HG03521 (cell line): ENCODE results near the gene MOCS2.

Source experiments
- ATAC-seq: cut with Tn5 transposase; IDR thresholded peaks from one replicate; pipeline ENCODE4 v1.9.1; 2021; ENCODE audit warnings: mild to moderate bottlenecking, moderate library complexity; ENCODE audit not compliant: unreplicated experiment

The MOCS2 gene

GRCh38 chr5:53095931-53096525 is 13.5 kb downstream of the MOCS2 start:
- peak; percentile 47 for ATAC-seq

DNA sequence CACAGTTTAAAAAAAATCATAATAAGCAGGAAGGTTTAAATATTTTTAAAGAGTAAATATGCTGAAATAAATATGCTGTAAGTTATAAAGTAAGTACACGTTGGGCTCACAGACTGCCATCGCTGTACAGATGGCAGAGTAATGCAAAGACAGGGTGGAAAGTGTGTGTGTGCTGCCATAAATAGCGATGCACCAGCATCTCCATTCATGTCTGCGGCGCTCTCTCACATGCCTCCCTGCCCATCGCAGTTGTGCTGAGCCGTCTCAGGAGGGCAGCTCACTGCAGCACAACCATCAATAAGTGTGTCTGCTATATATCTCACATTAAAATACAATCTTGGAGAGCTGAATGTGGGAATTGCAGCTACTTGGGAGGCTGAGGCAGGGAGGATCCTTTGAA is 14.3 kb downstream of the MOCS2 start:
- ATAC-seq: no peak

DNA sequence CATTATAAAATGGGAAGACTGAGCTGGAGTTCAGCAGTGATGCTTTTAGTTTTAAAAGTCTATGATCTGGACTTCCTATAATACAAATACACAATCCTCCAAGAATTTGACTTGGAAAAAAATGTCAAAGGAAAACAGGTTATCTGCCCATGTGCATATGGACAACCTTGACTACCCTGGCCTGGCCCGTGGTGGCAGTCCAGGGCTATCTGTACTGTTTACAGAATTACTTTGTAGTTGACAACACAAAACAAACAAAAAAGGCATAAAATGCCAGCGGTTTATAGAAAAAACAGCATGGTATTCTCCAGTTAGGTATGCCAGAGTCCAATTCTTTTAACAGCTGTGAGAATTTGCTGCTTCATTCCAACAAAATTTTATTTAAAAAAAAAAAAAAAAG is 17.3 kb downstream of the MOCS2 start:
- ATAC-seq: no peak

GRCh38 chr5:53091289-53091688 is 18.3 kb downstream of the MOCS2 start:
- ATAC-seq: no peak

DNA sequence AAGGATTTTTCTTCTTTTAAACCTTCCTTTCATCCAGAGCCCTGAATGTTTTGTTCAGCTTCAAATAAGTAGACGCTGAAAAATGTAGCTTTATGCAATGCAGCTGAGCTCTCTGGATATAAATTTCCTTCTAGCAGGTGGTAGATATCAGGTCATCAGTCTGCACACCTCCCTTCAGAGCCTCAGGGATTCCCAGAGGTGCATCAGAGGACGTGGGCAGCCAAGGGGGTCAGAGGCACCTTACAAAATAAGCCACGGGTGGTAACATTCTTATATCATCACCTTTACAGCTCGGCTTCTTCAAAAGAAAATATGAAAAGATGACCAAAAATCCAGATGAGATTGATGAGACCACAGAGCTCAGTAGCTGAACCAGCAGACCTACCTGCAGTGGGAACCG is 19.3 kb downstream of the MOCS2 start:
- no peak for ATAC-seq

DNA sequence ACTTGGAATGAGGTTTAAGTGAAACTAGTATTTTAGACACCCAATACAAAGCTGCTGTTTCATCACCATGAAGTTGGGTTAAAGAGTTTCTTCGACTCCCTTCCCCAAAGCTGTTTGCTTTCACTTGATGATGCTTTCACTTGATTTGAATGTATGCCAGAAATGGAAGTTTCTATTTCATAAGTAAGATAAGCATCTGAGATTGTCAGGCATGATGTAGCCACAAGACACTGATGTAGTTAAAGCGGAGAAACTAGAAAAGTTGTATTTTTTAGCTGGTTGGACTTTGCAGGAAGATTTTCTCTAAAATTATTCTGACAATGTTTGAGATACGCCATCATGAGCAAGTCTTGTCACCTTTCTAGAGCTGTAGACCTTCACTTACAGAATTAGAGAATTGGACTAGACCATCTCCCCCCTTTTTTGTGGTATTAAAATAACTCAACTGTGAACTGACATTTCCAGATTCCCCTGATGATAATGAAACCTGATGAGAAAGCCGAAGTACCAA is 20.0 kb downstream of the MOCS2 start:
- ATAC-seq: peak; percentile 41

- no peak for ATAC-seq
Observed at GRCh38 chr5:53087621-53088121, 21.9 kb downstream of the MOCS2 start.

- no peak for ATAC-seq
Observed at GRCh38 chr5:53087171-53087570, 22.4 kb downstream of the MOCS2 start.

GRCh38 chr5:53084546-53085255 is 24.9 kb downstream of the MOCS2 start:
- no peak for ATAC-seq

- no peak for ATAC-seq
Observed at GRCh38 chr5:53083927-53084326, 25.6 kb downstream of the MOCS2 start.

DNA sequence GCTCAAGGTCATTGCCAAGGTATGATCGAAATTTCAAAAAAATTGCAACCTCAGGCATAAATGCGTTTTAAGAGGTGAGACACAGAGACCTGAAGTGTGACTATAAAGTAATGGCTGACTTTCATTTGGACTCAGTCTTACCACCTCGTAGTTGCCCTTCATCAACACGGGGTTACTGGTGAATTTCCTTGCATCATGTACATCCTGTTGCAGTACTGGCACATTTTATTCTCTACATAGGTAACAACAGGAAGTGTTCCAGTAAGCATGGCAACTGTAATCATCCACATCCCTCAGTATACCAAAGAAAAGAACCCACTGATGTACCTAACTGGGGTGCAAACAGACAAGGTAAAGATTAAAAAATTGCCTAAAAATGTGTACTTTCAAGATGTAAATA is 29.3 kb downstream of the MOCS2 start:
- no peak for ATAC-seq

GRCh38 chr5:53076014-53076583 is 33.5 kb downstream of the MOCS2 start:
- no peak for ATAC-seq

DNA sequence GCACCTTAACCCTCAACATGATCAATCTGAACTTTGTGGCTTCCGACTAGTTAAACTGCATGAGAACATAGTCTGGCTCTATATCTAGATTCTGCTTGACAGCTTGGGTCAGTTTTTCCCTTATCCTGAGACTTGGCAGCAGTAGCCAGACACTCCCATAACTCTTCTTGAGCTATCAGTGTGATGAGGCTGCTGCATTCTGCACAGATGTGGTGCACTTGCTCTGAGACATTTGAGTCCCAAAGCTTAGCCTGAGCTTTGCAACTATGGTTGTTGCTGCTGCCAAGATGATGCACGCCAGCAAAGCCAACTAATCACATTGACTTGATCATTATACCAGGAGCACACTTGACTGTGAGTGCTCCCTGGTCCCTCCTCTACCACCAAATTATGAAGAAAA is 36.2 kb downstream of the MOCS2 start:
- no peak for ATAC-seq

DNA sequence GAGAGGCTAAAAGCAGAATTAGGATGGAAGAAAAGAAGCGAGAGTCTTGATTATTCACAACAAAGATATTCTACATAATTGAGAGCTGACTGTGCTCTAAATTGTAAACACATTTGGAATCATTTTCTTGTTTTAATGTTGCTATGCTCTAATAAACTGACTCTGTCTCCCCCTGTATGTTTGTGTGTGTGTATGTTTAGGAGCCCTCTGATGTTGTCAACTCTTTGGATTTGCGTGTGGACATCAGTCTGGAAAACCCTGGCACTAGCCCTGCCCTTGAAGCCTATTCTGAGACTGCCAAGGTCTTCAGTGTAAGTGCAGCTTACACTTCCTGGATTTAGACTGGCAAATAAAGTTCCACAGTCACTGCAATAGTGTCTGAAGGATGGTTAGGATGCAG is 37.8 kb downstream of the MOCS2 start:
- no peak for ATAC-seq

- ATAC-seq: no peak
Observed at GRCh38 chr5:53071298-53071697, 38.3 kb downstream of the MOCS2 start.

GRCh38 chr5:53069626-53070025 is 39.9 kb downstream of the MOCS2 start:
- ATAC-seq: no peak

DNA sequence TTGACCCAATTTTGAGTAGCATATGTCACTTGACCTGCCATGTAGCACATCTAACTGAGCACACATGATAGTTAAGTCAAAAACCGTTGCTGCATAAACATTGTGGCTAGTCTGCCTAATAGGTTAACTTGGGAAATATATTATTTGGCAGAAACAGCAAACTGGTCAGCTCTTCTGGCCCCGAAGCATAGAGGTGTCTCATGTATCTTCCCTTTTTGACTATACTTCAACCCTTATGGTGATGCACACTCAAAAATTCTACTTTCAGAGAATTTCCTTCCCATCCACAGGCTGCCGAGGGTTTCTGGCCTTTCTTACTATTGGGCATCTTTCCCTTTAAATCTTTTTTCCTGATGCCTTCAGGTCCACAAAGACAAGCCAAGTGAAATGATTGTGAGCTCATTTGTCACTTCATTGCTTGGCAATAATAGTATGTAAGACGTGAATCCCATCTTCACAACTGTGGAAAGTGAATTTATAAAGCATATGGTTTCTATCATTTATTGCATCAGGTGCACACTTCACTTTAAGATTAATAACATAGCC is 41.2 kb downstream of the MOCS2 start:
- no peak for ATAC-seq

DNA sequence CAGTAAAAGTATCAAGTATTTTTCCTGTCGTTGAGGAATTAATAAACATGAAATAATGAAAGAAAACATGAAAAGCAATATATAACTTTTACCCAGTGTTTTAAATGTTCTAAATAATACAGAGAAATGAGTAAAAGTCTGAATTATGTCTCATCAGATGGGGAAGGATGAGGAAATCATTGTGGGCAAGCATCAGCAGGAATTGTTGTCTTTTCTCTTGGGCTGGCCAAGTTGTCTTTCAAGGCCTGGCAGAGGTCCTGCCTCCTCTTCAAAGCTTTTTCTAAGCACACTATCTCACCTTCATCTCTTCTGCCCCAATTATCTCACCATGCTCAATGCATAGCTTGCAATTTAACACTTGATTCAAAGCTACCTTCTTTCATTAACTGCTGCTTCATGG is 41.9 kb downstream of the MOCS2 start:
- no peak for ATAC-seq

DNA sequence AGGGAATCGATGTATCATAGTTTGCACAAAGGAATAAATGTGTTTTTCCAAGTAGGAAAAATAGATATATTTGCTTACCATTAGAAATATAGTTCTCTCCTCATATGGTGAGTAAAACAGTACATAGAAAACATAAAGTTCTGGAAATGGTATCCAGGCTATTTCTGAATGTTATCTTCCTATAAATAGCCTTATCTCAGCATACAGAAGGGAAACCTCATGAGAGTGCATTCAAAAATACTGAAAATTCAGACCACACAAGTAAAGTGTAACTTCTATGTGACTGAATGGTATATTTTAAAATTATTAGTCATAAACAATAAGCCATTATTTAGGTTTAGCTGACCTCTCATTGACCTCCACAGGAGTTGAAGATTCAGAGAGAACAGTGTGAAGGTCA is 43.5 kb downstream of the MOCS2 start:
- no peak for ATAC-seq

DNA sequence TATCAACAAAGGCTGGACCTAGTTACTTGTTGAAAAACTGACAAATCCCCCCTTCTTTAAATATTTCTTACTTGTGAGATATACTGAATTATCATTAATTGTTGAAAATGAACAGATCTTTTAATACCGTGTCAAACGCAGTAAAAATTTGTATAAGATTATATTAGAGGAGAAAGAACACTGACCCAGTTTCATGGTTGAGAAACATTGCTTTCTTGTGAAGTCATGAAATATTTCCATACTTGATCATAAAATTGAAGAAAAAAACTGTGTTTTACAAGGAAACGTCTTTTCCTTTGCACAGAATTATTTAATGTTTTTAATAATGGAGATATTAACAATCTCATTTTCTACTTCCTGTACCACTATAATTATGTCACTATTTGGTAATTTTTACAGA is 45.8 kb downstream of the MOCS2 start:
- no peak for ATAC-seq

DNA sequence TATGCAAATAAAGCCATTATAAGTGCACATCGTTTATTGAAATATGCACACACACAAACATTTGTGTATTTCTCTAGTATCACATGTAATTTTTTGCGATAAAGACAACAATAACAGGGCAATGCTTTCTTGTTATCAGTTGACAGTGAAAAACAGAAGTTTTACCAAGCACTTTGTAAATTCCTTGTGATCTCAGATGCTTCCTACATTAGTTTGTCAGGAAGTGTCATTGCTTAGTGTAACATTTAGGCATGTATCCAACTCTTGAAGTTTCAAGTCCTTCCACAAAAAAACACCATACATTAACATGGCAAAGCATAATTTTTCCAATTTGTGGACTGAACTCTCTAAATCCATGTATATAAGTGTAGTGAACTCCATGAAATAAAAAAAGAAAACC is 46.4 kb downstream of the MOCS2 start:
- ATAC-seq: no peak

DNA sequence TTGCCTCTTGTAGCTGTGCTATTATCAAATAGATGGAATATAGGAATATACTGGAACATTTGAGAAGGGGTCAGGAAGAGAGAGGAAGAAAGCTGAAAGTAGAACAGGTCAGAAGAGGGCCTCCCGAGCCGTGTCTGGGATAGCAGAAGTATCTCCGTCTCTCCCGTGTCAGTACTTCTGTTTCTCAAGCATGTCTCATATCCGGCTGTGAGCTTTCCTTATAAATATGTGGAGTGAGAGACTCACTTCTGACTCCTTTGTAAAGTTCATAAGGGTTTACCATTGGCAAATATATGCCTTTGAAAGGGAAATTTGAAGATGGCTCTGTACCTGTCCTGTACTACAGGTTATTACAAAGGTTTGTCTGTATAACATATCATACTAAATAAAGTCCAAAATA is 50.3 kb downstream of the MOCS2 start:
- no peak for ATAC-seq
